OCI-LY1 (cell line): ENCODE data around the gene SVOP.

Source experiments
- H2AFZ ChIP-seq: fragments of 200-600 bp; sonication (generic), shearing (Covaris generic); 2 replicates; pipeline ENCODE4 v1.6.0; 2014; ENCODE audit warnings: antibody characterized with exemption, mild to moderate bottlenecking, low read length
- H3F3A ChIP-seq: fragments of 200-600 bp; sonication (generic), shearing (Covaris generic); 2 replicates; pipeline ENCODE4 v1.6.0; 2014; ENCODE audit warnings: mild to moderate bottlenecking, antibody characterized with exemption, low read length, moderate library complexity; ENCODE audit not compliant: insufficient read depth
- H3K27ac ChIP-seq: fragments of 200-600 bp; sonication (generic); 2 replicates; pipeline ENCODE4 v1.5.1; 2014; ENCODE audit warnings: low read length, mixed run types, mild to moderate bottlenecking, low read depth; ENCODE audit not compliant: poor library complexity, severe bottlenecking
- H3K27me3 ChIP-seq: fragments of 200-600 bp; sonication (generic); 2 replicates; pipeline ENCODE4 v1.6.0; 2014; ENCODE audit warnings: antibody characterized with exemption, mild to moderate bottlenecking, low read length, moderate library complexity; ENCODE audit not compliant: insufficient read depth
- H3K36me3 ChIP-seq: fragments of 200-600 bp; sonication (generic); 2 replicates; pipeline ENCODE4 v1.6.1; 2014; ENCODE audit warnings: mild to moderate bottlenecking, antibody characterized with exemption, low read length, moderate library complexity, mixed read lengths; ENCODE audit not compliant: insufficient read depth
- H3K4me1 ChIP-seq: fragments of 200-600 bp; sonication (generic); 2 replicates; pipeline ENCODE4 v1.5.1; 2014; ENCODE audit warnings: mild to moderate bottlenecking, low read length, moderate library complexity; ENCODE audit not compliant: insufficient read depth, severe bottlenecking
- H3K4me2 ChIP-seq: fragments of 200-600 bp; sonication (generic), shearing (Covaris generic); 2 replicates; pipeline ENCODE4 v1.6.1; 2014; ENCODE audit warnings: low read length
- H3K4me3 ChIP-seq: fragments of 200-600 bp; sonication (generic); 2 replicates; pipeline ENCODE4 v1.5.1; 2014; ENCODE audit warnings: low read length, low read depth, mild to moderate bottlenecking, mixed read lengths; ENCODE audit not compliant: poor library complexity, severe bottlenecking
- H3K79me2 ChIP-seq: fragments of 200-600 bp; shearing (Covaris generic); 2 replicates; pipeline ENCODE4 v1.6.1; 2016; ENCODE audit warnings: mixed run types, low read length, mixed read lengths; ENCODE audit not compliant: insufficient read depth
- H3K9ac ChIP-seq: fragments of 200-600 bp; sonication (generic), shearing (Covaris generic); 2 replicates; pipeline ENCODE4 v1.6.1; 2014; ENCODE audit warnings: mild to moderate bottlenecking, low read length, mixed read lengths
- H3K9me2 ChIP-seq: fragments of 200-600 bp; sonication (generic), shearing (Covaris generic); 2 replicates; pipeline ENCODE4 v1.6.1; 2014; ENCODE audit warnings: low read depth, mild to moderate bottlenecking, low read length, mixed read lengths
- H3K9me3 ChIP-seq: fragments of 200-600 bp; shearing (Covaris generic); 2 replicates; pipeline ENCODE4 v1.6.1; 2014; ENCODE audit warnings: low read length, mixed read lengths
- H4K20me1 ChIP-seq: fragments of 200-600 bp; sonication (generic), shearing (Covaris generic); 2 replicates; pipeline ENCODE4 v1.6.0; 2016; ENCODE audit warnings: mild to moderate bottlenecking, low read length; ENCODE audit not compliant: insufficient read depth
- EZH2 ChIP-seq: fragments of 200-600 bp; sonication (generic), shearing (Covaris generic); IDR thresholded peaks from 2 replicates; pipeline ENCODE4 v1.8.0; 2017; ENCODE audit warnings: borderline replicate concordance, mixed run types, mild to moderate bottlenecking, antibody characterized with exemption, low read length, moderate library complexity, mixed read lengths
- TF ChIP-seq, protein P1 (sequence below): fragments of 200-600 bp; sonication (generic), shearing (Covaris generic); IDR thresholded peaks from 2 replicates; pipeline ENCODE4 v1.5.1; 2017; ENCODE audit warnings: mild to moderate bottlenecking, antibody characterized with exemption, low read length, moderate library complexity, mixed read lengths

The SVOP gene

DNA sequence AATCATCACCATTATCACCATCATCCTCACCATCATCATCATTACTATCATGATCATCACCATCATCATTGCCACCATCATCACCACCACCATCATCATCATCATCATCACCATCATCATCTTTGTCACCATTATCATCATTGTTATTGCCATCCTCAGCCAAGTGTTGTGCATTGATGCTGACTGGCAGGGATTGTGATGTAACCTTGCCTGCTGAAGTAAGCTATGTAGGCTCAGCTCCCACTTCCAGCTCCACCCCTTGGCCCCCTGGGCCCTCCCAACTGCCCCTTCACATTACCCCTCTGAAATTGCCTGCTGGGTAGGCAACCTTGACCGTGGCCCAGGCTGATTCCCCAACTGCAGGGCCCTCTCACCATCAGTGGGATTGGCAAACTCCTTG lies 37.6 kb downstream of the SVOP start:
- no peak overlapping the region for H3K4me2 ChIP-seq

DNA sequence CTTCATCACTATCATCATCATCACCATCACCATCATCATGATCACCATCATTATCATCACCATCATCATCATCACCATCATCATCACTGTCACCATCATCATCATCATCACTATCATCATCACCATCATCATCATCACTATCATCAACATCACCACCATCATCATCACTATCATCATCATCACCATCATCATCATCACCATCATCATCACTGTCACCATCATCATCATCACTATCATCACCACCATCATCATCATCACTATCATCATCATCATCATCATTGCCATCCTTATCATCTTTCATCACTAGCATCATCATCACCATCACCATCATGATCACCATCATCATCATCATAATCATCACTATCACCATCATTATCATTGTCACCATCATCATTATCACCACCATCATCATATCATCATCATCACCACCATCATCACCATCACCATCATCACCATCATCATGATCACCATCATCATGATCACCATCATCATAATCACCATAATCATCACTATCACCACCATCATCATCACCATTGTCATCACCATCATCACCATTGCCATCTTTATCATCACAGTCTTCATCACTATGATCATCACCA lies 38.1 kb downstream of the SVOP start:
- Histone ChIP-seq H3K9ac (no peak overlapping the region), H3K4me3 (no peak overlapping the region), H3F3A (no peaks in the 10 kb centered on the region), H3K9me3 (no peaks in the 10 kb centered on the region), H3K36me3 (no peaks in the 10 kb centered on the region), H2AFZ (no peak overlapping the region), H3K9me2 (no peaks in the 10 kb centered on the region), H3K4me1 (no peaks in the 10 kb centered on the region), H3K27ac (no peak overlapping the region), H3K27me3 (no peaks in the 10 kb centered on the region), H3K4me2 (no peak overlapping the region), H4K20me1 (no peaks in the 10 kb centered on the region), H3K79me2 (no peaks in the 10 kb centered on the region)
- TF ChIP-seq EZH2: no peak
- TF ChIP-seq, protein P1, sequence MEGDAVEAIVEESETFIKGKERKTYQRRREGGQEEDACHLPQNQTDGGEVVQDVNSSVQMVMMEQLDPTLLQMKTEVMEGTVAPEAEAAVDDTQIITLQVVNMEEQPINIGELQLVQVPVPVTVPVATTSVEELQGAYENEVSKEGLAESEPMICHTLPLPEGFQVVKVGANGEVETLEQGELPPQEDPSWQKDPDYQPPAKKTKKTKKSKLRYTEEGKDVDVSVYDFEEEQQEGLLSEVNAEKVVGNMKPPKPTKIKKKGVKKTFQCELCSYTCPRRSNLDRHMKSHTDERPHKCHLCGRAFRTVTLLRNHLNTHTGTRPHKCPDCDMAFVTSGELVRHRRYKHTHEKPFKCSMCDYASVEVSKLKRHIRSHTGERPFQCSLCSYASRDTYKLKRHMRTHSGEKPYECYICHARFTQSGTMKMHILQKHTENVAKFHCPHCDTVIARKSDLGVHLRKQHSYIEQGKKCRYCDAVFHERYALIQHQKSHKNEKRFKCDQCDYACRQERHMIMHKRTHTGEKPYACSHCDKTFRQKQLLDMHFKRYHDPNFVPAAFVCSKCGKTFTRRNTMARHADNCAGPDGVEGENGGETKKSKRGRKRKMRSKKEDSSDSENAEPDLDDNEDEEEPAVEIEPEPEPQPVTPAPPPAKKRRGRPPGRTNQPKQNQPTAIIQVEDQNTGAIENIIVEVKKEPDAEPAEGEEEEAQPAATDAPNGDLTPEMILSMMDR: no peak

More for the DNA sequence above, 37.6 kb downstream of the SVOP start:
- no peak overlapping the region for H3K27ac ChIP-seq
- TF ChIP-seq EZH2: no peak
- H4K20me1 ChIP-seq: no peaks in the 10 kb centered on the region
- no peaks in the 10 kb centered on the region for H3K4me1 ChIP-seq
- H3K9me2 ChIP-seq: no peaks in the 10 kb centered on the region
- no peak overlapping the region for H3K4me3 ChIP-seq
- no peaks in the 10 kb centered on the region for H3F3A ChIP-seq
- no peak overlapping the region for H2AFZ ChIP-seq
- H3K9me3 ChIP-seq: no peaks in the 10 kb centered on the region
- H3K36me3 ChIP-seq: no peaks in the 10 kb centered on the region
- H3K27me3 ChIP-seq: no peaks in the 10 kb centered on the region
- H3K9ac ChIP-seq: no peak overlapping the region
- no peaks in the 10 kb centered on the region for H3K79me2 ChIP-seq

DNA sequence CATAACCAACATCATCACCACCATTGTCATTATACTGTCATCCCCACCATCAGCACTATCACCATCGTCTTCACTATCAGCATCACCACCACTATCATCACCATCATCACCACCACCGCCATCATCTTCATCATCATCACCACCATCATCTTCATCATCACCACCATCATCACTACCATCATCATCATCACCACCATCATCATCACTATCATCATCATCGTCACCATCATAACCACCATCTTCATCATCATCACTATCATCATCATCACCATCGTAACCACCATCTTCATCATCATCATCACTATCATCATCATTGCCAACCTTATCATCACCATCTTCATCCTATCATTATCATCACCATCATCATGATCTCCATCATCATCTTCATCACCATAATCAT lies 39.0 kb downstream of the SVOP start:
- H3K27ac ChIP-seq: no peak overlapping the region
- H2AFZ ChIP-seq: no peak overlapping the region
- H3K36me3 ChIP-seq: no peaks in the 10 kb centered on the region
- H4K20me1 ChIP-seq: no peaks in the 10 kb centered on the region
- H3K9me2 ChIP-seq: no peaks in the 10 kb centered on the region
- no peak overlapping the region for H3K4me2 ChIP-seq
- H3K27me3 ChIP-seq: no peaks in the 10 kb centered on the region
- TF ChIP-seq, protein P1: no peak
- no peak for TF ChIP-seq EZH2
- H3K79me2 ChIP-seq: no peaks in the 10 kb centered on the region
- H3K4me3 ChIP-seq: no peak overlapping the region
- no peak overlapping the region for H3K9ac ChIP-seq
- no peaks in the 10 kb centered on the region for H3F3A ChIP-seq
- no peaks in the 10 kb centered on the region for H3K9me3 ChIP-seq
- H3K4me1 ChIP-seq: no peaks in the 10 kb centered on the region

DNA sequence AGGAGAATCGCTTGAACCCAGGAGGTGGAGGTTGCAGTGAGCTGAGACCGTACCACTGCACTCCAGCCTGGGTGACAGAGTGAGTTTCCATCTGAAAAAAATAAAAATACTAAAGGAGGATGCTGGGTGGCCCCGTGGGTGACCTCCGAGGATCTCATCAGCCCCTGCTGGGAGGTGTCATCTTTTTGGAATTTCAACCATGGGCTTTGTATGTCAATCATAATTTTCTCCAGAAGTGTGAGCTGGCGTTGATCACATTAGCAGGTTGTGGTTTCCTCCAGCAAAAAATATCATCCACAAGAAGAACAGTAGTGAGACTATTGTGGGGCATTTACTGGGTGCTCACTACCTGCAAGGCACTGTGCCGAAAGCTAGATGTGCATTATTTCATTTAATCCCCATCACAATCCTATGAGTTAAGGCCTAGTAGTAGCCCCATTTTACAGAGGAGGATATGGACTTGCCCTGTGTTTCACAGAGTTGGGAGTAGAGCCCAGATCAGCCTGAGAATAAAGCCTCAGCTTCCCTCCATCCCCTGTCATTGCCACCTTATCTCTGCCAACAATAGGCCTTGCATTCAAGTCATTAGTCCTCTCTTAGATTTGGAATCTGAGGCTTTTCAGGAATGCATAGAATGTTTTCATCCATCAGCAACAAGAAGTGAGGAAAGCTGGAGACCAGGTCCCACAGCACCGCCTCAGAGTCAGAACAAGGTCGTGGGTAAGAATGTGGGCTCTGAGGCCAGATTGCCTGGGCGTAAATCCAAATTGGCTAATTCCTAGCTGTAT lies 39.8 kb downstream of the SVOP start:
- Histone ChIP-seq H4K20me1 (no peaks in the 10 kb centered on the region), H3K27me3 (no peaks in the 10 kb centered on the region), H3K9me3 (no peaks in the 10 kb centered on the region), H3K36me3 (no peaks in the 10 kb centered on the region), H3K9ac (no peak overlapping the region), H3K4me2 (no peak overlapping the region), H3K4me3 (no peak overlapping the region), H3K79me2 (no peaks in the 10 kb centered on the region), H2AFZ (no peak overlapping the region), H3K4me1 (no peaks in the 10 kb centered on the region), H3K9me2 (no peaks in the 10 kb centered on the region), H3F3A (no peaks in the 10 kb centered on the region), H3K27ac (no peak overlapping the region)
- TF ChIP-seq EZH2: no peak
- TF ChIP-seq, protein P1: no peak
